ENCODE data around the gene ITGA1.
A peak's percentile ranks its signal among the peaks of the same experiment; 100 is the strongest.
"Not testable (repeated sequence)": the region's sequence is repeated elsewhere in the genome, so short reads cannot be mapped to it uniquely, and the experiment has no call there.

The ITGA1 gene

DNA sequence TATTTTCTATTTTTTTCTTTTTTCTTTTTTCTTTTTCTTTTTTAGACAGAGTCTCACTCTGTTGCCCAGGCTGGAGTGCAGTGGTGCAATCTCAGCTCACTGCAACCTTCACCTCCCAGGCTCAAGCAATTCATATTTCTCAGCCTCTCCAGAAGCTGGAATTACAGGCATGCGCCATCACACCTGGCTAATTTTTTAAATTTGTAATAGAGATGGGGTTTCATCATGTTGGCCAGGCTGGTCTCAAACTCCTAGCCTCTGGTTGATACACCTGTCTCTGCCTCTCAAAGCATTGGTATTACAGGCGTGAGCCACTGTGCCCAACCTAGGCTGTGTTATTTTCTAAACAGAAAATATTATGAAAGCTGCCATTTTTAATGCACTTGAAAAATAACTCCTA is 78.3 kb downstream of the ITGA1 start:
- not testable (repeated sequence) for DNase-seq (ENCODE audit: low spot score)

DNA sequence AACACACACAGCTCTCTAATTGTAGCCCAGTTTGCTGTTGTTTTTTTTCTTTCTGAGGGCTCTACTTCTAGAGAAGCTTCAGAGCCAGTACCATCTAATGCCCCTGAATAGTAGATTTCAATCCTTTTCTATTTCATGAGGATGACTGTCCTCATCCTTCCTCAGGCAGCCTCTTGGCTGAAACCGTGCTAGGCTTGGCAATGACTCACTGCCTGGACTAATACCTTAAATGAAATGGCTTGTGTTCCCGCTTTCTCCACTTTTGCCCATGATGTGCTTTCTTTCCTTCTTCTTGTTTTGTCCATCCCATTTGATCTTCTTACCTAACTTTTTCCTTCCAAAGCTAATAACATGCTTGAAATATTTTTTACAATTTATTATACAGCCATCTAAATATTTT is 80.1 kb downstream of the ITGA1 start:
- no peak for DNase-seq (ENCODE audit: low spot score)

DNA sequence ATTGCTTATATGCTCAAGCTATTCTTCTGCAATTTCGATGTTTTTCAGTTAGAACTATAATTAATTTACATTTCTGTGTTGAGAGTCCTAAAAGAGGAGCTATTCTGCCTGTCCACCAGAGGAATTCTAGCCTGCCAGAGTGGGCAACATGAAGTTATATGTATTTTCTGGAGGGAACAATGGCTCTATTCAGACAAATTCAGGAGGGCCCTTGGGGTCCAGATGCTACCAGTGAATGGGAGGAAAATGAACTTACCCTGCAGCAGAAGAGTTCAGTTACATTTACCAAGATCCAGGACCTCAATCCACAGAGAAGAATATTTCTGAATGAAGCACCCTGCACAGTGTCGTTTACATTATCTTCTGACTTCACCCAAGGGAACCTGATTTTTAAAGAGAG is 80.7 kb downstream of the ITGA1 start:
- DNase-seq (ENCODE audit: low spot score): no peak

DNA sequence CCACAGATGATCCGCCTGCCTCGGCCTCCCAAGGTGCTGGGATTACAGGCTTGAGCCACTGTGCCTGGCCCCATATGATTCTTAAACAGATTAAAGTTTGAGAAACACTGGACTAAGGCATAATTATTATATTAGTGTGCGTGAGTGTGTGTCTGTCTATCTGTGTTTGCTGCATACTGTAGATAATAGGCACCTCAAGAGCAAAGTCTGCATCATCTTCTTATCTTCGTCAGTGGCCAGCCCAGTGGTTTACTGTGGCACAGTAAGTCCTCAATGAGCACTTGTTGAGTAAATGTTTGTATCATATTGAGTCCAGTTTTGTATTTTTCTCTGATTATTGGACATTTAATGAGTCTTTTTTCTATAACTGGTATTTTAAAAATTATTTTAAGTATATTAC is 81.7 kb downstream of the ITGA1 start:
- DNase-seq (ENCODE audit: low spot score): no peak

DNA sequence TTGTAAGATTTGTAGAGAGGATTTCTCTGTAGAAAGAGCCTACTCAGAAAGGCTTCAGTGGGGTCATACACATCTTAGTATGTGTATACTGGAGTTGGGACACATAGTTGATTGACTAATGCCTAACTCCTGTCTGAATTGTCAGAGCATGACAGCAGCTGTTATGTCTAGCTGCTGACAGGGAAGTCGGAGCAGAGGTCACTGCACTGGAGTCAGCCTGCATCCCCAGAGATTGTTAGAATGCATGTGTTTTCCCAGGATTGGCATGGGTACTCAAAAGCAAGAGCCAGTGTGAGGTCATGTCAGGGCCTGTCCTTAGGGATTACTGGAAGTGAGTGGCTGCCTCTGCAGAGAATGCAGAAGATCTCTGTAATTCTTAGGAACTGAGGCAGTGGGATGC is 82.7 kb downstream of the ITGA1 start:
- peak; percentile 37 for DNase-seq (ENCODE audit: low spot score)

DNA sequence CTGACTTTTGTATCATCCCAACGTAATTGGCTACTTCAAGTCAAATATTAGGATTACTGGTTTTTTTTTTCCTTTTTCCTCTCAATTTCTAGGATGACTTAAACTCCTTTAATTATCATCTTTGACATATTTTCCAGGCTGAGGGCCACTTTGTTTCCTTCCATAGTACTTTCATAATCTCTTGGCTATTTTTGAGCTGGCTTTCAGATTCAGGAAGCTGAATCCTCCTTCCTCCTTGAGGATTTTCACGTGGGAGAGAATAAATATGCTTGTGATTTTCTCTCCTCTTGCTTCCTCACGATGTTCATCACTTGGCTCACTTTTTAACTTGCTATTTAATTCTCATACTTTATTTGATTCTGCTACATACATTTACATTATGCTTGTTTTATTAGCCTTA is 88.1 kb downstream of the ITGA1 start:
- DNase-seq (ENCODE audit: low spot score): no peak

DNA sequence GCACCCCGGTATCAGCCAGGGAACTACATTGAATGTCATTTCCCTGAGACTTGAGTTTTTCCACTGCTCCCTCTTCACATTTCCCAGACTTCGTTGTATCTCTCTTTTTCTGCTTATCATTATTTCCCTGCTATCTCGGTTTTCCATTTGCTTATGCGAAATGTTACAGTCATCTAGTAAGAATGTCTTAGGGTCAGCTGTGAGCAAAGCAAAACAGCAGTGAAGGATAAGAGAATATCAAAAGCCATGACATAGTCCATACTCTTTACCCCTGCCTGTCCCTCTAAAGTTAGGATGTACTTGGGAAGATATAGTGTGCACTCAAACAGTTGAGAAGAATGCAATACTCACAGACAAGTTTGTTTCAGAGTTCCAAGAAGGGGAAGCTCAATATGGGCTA is 88.7 kb downstream of the ITGA1 start:
- no peak for DNase-seq (ENCODE audit: low spot score)

DNA sequence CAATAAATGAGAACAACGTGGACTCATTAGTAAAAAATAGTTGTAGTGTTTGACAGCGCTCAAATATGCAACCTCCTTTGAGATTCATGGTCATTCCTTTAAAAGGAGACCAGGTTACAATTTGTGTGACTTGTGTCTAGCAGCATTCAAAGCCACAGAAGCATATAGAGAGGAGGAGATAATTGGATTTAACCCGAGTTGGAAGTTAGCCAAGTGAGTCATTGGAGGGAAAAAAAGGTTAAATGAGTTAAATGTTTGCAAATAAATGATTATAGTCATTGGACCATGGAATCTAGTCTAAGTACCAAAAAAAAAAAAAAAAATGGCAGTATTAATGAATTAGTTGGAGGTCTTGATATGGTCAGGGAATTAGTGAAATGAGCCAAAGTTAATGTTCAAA is 90.9 kb downstream of the ITGA1 start:
- DNase-seq (ENCODE audit: low spot score): no peak

DNA sequence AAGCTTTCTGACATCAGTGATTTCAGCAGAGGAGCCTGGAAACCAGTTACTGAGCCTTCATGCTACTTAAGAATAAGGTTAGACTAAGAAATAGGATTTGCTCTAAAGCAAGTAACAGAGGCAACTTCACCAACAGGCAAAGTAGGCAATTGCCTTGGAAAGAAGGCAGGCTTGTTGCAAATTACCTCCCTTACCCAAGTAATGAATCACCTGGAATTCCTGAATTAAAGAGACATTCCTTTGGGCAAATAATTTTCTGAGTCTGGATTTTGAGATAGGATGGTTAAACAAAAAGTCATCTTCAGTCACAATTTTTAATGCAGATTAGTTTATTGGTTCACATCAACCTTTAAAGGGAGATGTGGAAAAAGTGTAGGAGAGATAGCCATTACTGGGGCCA is 92.8 kb downstream of the ITGA1 start:
- no peak for DNase-seq (ENCODE audit: low spot score)

DNA sequence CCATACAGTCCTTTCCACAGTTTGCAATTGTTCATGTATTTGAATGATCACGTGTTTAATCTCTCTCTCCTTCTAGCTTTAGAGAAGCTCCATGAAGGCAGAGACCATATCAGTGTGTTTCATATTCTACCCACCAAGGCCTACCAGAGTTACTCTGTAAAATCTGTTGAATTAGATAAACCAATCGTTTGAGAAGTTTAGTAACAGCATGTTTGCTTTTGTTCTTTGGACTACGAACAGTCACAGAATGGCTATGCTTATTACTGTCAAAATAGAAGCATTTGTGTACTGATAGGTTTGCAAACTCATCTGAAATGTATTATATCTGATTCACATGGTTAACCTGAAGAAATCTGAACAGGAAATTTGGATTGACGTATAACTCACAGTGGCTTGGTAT is 93.8 kb downstream of the ITGA1 start:
- DNase-seq (ENCODE audit: low spot score): no peak

DNA sequence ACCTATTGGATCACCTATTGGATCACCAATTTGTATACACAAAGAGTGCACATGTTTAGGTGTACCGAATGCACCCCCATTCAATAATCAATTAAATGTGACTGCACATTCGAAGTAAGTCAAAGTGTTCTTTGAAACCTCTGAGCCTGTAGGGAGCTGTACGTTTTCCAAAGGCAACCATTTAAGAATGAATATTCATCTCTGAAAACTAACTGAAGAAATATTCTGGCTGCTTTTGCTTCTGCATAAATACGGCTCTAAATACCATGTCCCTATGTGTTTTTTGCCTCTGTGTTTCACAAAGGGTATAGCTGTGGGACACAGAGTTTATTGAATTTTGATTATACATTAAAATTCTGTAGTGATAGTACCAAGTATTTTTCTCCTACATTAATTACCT is 95.4 kb downstream of the ITGA1 start:
- no peak for DNase-seq (ENCODE audit: low spot score)

DNA sequence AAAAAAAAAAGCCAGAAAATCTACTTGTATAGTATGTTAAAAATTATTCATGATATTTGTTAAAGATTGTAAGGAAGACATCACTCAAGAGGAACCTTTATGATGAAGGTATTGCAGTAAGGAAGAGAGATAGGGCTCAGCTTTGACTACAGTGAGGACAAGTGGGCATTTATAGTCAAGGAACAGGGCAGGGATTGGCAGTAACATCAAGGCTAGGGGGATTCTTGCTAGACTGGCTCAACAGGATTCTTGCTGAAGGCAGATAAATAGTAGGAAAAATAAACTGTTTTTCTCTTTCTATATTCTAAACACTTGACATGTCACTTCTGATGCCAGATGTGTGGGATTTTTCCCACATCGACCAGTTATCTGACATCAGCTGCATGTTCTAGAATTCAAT is 96.7 kb downstream of the ITGA1 start:
- DNase-seq (ENCODE audit: low spot score): no peak

DNA sequence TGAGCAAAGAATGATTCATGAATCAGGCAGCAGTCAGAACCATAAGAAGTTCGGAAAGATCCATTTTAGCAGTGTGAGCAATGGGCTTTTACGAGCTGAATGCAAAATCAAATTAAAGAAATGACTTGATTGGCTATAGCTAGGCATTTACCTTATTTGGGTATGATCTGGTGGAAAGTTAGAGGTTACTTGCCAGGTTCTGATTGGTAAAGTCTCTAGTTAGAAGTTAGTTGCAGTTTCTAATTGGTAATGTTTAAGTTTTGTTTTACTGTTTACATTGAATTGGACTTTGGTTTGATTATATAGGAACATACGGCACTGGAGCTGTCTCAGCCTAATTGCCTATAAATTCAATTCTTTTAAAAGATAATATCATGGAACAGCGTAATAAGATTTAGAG is 97.9 kb downstream of the ITGA1 start:
- DNase-seq (ENCODE audit: low spot score): no peak

DNA sequence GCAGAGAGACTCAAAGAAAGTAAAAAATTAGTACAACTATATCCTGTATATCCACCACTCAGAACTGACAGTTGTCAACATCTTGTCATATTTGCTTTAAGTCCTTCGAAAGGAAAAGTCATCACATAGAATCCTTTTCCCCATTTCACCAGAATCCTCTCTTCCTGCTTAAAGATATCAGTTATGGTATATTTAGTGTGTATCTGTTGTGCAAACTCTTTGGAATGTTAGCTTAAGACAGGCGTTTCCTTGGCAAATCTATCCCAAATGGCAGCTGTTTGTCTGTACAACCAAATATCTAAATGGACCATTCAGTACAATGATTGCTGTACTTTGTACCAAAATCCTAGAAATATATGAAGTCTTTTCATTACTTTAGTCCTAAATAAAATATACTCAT is 98.5 kb downstream of the ITGA1 start:
- no peak for DNase-seq (ENCODE audit: low spot score)

DNA sequence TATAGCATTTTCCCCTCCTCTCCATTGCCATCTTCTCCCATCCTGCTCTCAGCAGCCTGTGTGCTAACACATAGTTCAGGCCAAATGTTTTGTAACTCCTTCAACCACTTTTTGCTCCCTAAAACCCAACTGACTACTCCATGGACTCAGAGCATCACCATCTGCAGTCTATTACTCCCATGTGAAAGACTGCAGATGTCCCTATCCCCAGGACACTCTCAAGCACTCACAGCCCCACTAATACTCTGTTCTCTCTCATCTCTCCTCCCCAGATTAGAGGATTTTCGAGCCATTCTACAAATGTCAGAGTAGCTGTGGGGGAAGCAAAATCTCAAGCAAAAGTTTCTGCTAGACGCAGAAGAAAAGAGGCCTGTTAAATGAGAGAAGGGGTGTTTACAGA is 99.3 kb downstream of the ITGA1 start:
- DNase-seq (ENCODE audit: low spot score): no peak

DNA sequence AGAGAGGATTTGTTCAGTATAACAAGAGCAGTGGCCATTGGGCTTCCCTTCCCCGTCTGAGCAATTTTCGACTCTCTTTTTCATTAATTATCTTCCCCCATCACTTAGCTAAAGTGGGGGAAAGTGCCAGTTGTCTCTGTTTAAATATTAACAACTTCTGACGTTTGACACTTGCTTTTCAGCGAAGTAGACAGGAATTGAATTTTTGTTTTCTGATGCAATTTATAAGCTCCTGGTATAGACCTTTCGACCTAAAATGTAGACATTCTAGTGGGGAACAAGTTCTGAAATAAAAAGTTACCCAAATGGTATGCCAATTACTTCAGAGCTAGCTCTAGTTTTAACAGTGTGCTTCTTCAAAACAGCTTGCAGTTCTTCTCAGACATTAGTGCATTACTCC is 100.6 kb downstream of the ITGA1 start:
- DNase-seq (ENCODE audit: low spot score): no peak

DNA sequence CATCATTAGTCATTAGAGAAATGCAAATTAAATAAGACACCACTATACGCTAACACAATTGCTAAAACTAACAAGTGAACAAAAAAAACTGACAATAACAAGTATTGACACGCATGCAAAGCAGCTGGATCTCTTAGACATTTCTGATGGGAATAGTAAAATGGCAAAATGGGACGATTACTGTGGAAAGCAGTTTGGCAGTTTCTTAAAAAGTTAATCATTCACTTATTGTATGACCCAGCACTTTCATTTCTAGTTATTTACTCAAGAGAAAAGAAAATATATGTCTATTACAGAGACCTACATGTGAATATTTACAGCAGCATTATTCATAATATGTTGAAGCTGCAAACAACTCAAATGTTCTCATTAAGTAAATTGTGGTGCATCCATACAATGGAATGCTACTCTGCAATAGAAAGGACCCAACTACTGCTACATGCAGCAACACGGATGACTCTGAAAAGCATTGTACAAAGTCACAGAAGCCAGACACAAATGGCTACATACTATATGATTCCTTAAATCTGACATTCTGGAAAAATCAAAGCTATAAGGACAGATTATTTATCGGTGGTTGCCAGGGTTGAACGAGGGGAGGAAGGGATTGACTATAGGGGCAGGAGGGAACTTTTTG is 104.6 kb downstream of the ITGA1 start:
- DNase-seq (ENCODE audit: low spot score): no peak

DNA sequence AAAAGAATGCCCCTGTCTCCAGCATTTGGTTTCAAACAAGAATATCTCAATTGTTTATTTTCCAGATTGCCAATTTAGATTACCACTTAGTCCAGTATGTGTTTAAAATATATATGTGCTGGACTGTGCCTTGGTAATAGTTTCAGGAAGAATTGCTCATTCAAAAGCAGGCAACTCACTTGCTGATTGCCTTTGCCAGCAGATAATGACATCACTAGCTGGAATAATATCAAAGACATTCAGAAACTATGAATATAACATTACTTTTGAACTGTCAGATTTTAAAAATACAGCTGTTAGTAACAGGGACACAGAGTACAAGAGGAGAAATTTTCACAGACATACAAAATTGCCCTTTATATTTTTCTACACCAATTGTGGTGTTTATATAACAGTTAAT is 105.4 kb downstream of the ITGA1 start:
- peak; percentile 40 for DNase-seq (ENCODE audit: low spot score)

DNA sequence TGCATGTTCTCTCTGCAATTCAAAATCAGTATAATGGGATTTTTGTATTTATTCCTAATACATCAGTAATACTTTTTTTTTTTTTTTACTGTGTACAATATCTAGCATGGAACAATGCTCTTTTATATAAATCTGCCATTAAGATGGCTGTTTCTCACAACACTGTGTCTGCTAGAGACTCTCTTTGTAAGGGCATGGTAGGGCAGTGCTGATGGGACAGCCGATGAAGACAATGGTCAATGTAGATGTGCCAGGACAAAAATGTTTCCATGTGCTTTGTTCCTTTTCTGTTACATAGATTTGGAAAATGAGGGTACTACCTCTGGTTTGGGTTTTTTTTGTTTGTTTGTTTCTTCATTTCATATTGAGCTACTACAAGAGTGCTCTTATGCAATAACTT is 106.1 kb downstream of the ITGA1 start:
- DNase-seq (ENCODE audit: low spot score): no peak

DNA sequence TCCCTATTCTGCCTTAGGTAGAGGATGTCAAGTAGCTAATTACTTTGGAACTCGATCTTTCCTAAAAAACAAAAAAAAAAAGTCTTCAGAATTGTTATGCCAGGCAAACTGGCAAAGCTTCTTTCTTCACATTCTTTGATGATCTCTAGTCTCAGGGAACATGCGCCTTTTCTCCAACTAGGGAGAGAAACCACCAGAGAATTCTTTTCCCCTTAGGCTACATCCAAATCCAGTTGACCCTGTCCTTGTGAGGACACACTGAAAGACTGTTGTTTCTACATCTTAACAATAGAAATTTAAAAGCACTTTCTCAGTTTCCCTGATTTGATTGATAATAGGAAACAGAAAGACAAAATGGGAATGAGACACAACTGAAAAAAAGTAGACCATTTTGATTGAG is 106.7 kb downstream of the ITGA1 start:
- no peak for DNase-seq (ENCODE audit: low spot score)

DNA sequence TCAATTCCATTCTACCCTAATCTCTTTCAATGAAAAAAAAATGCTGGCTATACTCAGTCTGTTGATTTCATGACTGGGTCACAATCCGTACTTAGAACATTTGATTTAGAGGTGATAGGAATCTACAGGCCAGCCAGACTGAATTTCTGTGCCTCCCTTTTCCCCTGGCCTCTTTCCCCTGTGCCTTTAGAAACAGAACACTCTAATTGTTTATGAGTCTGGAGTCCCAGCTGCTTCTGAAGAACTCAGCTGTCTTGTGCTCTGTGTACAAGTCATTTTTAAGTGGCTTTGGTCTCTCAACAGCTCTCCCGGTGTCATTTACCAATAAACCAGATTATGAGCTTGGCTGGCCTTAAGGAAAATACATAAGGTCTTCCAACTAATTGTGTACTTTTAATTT is 107.4 kb downstream of the ITGA1 start:
- DNase-seq (ENCODE audit: low spot score): no peak

DNA sequence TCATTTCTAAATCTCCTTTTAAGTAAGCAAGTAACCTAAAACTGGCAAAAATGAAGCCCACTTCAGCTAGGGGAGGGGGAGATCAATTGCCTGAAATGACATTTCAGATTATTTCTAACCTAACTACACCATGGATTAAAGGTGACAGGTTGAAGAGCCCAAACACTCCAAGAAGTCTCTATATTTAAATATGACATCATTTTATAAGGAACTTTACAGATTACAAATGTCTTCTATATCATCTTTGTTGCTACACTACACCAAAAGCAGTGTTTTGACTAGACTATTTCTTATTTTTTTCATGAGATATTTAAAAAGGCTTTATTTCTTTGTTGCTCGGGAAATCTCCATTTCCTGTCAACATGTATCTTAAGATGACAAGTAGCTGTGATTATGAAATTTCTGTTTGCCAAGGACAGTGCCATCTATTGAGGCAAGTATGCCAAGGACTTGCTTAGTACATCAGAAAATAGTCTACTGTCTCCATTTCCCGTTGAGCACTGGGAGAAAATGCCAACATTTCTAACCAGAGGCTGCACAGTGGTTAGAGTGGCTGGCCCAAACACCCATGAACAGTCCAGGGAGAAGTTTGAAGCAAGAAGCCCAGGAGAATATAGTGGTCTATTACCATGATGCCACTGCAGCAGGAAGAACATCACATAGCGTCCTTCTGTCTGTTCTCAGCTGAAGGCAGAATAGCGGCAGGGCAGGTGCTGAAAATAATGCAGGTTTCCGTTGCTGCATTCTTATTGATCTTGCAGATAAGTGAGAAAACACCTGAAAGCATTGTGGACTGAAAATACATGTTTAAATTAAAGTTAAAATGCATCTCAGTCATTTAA is 108.1 kb downstream of the ITGA1 start:
- DNase-seq (ENCODE audit: low spot score): peak; percentile 13

DNA sequence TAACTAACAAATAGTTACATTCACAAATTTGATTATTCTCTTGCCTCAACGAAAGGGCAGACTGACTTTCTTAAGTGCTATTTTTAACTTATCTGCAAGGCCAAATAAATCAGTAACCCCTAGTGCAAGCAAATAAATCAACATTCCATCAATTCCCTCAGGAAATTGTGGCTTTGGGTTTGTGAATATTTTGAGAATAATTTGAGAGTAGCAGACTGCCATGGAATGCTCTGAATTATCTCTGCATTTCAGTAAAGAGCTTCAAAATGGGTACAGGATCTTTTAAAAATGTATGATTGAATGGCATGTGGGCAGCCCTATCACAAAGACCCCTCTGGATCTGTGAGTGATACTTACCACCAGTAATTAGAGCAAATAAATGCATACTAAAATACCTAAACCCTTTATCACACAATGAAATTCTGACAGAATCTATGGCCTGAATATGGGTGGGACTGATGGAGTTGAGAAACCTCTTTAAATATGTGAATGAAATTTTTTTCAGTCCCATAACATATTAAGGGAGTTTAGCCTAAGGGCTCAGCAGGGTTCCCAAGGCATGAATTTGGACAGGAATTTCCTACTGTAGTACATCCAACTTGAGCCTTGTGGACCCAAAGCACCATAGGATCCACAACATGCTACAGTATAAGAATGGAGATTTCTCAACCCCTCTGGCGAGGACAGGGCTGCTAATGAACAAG is 109.0 kb downstream of the ITGA1 start:
- peak; percentile 35 for DNase-seq (ENCODE audit: low spot score)

Data from AG08395 (cell line).